ENCODE measurements around the gene CREBBP.
A peak's percentile ranks its signal among the peaks of the same experiment; 100 is the strongest.

CREBBP gene

GRCh38 chr16:3812469-3813172, 67.9 kb downstream of the CREBBP start:
- Histone ChIP-seq H3K36me3 (ENCODE audit: control insufficient read depth, insufficient read depth, low read length) (peaks cover 10% of the 10 kb centered on the region), H3K4me1 (ENCODE audit: control insufficient read depth, insufficient read depth, low read length, poor library complexity, severe bottlenecking) (peaks cover 32% of the 10 kb centered on the region), H3K27ac (ENCODE audit: insufficient read depth, low read length, poor library complexity, severe bottlenecking) (no peak overlapping the region), H3K27me3 (replicated peaks; ENCODE audit: control insufficient read depth, insufficient read depth, low read length, poor library complexity, severe bottlenecking) (no peaks in the 10 kb centered on the region), H3K4me3 (ENCODE audit: insufficient read depth, low read depth, low read length, poor library complexity, severe bottlenecking) (no peak overlapping the region), H3K9me3 (ENCODE audit: control insufficient read depth, low read length) (no peaks in the 10 kb centered on the region)
- DNase-seq, result no peak

GRCh38 chr16:3810818-3811217, 69.7 kb downstream of the CREBBP start:
- Histone ChIP-seq H3K4me1 (ENCODE audit: control insufficient read depth, insufficient read depth, low read length, poor library complexity, severe bottlenecking) (peaks cover 35% of the 10 kb centered on the region), H3K4me3 (ENCODE audit: insufficient read depth, low read depth, low read length, poor library complexity, severe bottlenecking) (no peak overlapping the region), H3K36me3 (ENCODE audit: control insufficient read depth, insufficient read depth, low read length) (peaks cover 10% of the 10 kb centered on the region), H3K27ac (ENCODE audit: insufficient read depth, low read length, poor library complexity, severe bottlenecking) (no peak overlapping the region), H3K9me3 (ENCODE audit: control insufficient read depth, low read length) (no peaks in the 10 kb centered on the region), H3K27me3 (replicated peaks; ENCODE audit: control insufficient read depth, insufficient read depth, low read length, poor library complexity, severe bottlenecking) (no peaks in the 10 kb centered on the region)
- DNase-seq, result no peak

- Histone ChIP-seq H3K9me3 (ENCODE audit: control insufficient read depth, low read length) (no peaks in the 10 kb centered on the region), H3K36me3 (ENCODE audit: control insufficient read depth, insufficient read depth, low read length) (peaks cover 10% of the 10 kb centered on the region), H3K27ac (ENCODE audit: insufficient read depth, low read length, poor library complexity, severe bottlenecking) (no peak overlapping the region), H3K27me3 (replicated peaks; ENCODE audit: control insufficient read depth, insufficient read depth, low read length, poor library complexity, severe bottlenecking) (no peaks in the 10 kb centered on the region), H3K4me3 (ENCODE audit: insufficient read depth, low read depth, low read length, poor library complexity, severe bottlenecking) (no peak overlapping the region), H3K4me1 (ENCODE audit: control insufficient read depth, insufficient read depth, low read length, poor library complexity, severe bottlenecking) (peaks cover 35% of the 10 kb centered on the region)
- no peak for DNase-seq
These were observed 70.3 kb downstream of the CREBBP start for GRCh38 chr16:3810198-3810664.

- H3K27ac ChIP-seq (ENCODE audit: insufficient read depth, low read length, poor library complexity, severe bottlenecking), result no peak overlapping the region
- no peaks in the 10 kb centered on the region for H3K27me3 ChIP-seq (replicated peaks; ENCODE audit: control insufficient read depth, insufficient read depth, low read length, poor library complexity, severe bottlenecking)
- peaks cover 10% of the 10 kb centered on the region for H3K36me3 ChIP-seq (ENCODE audit: control insufficient read depth, insufficient read depth, low read length)
- no peaks in the 10 kb centered on the region for H3K9me3 ChIP-seq (ENCODE audit: control insufficient read depth, low read length)
- DNase-seq, result no peak
- no peak overlapping the region for H3K4me3 ChIP-seq (ENCODE audit: insufficient read depth, low read depth, low read length, poor library complexity, severe bottlenecking)
- peaks cover 35% of the 10 kb centered on the region for H3K4me1 ChIP-seq (ENCODE audit: control insufficient read depth, insufficient read depth, low read length, poor library complexity, severe bottlenecking)
These were observed 72.0 kb downstream of the CREBBP start for GRCh38 chr16:3808308-3809063.

GRCh38 chr16:3807425-3808123, 72.9 kb downstream of the CREBBP start:
- Histone ChIP-seq H3K4me1 (ENCODE audit: control insufficient read depth, insufficient read depth, low read length, poor library complexity, severe bottlenecking) (peaks cover 35% of the 10 kb centered on the region), H3K4me3 (ENCODE audit: insufficient read depth, low read depth, low read length, poor library complexity, severe bottlenecking) (no peak overlapping the region), H3K36me3 (ENCODE audit: control insufficient read depth, insufficient read depth, low read length) (peaks cover 10% of the 10 kb centered on the region), H3K27me3 (replicated peaks; ENCODE audit: control insufficient read depth, insufficient read depth, low read length, poor library complexity, severe bottlenecking) (no peaks in the 10 kb centered on the region), H3K27ac (ENCODE audit: insufficient read depth, low read length, poor library complexity, severe bottlenecking) (peak overlapping the region; percentile 8), H3K9me3 (ENCODE audit: control insufficient read depth, low read length) (no peaks in the 10 kb centered on the region)
- no peak for DNase-seq

GRCh38 chr16:3804426-3805016, 76.0 kb downstream of the CREBBP start:
- Histone ChIP-seq H3K4me3 (ENCODE audit: insufficient read depth, low read depth, low read length, poor library complexity, severe bottlenecking) (no peak overlapping the region), H3K4me1 (ENCODE audit: control insufficient read depth, insufficient read depth, low read length, poor library complexity, severe bottlenecking) (peaks cover 25% of the 10 kb centered on the region), H3K27me3 (replicated peaks; ENCODE audit: control insufficient read depth, insufficient read depth, low read length, poor library complexity, severe bottlenecking) (no peaks in the 10 kb centered on the region), H3K36me3 (ENCODE audit: control insufficient read depth, insufficient read depth, low read length) (no peaks in the 10 kb centered on the region), H3K9me3 (ENCODE audit: control insufficient read depth, low read length) (no peaks in the 10 kb centered on the region), H3K27ac (ENCODE audit: insufficient read depth, low read length, poor library complexity, severe bottlenecking) (no peak overlapping the region)
- DNase-seq, result no peak

- DNase-seq, result no peak
- no peak overlapping the region for H3K4me3 ChIP-seq (ENCODE audit: insufficient read depth, low read depth, low read length, poor library complexity, severe bottlenecking)
- no peaks in the 10 kb centered on the region for H3K36me3 ChIP-seq (ENCODE audit: control insufficient read depth, insufficient read depth, low read length)
- peaks cover 6% of the 10 kb centered on the region for H3K4me1 ChIP-seq (ENCODE audit: control insufficient read depth, insufficient read depth, low read length, poor library complexity, severe bottlenecking)
- H3K9me3 ChIP-seq (ENCODE audit: control insufficient read depth, low read length), result no peaks in the 10 kb centered on the region
- H3K27me3 ChIP-seq (replicated peaks; ENCODE audit: control insufficient read depth, insufficient read depth, low read length, poor library complexity, severe bottlenecking), result no peaks in the 10 kb centered on the region
- no peak overlapping the region for H3K27ac ChIP-seq (ENCODE audit: insufficient read depth, low read length, poor library complexity, severe bottlenecking)
These were observed 79.8 kb downstream of the CREBBP start for GRCh38 chr16:3800477-3801270.

- H3K4me3 ChIP-seq (ENCODE audit: insufficient read depth, low read depth, low read length, poor library complexity, severe bottlenecking), result no peak overlapping the region
- H3K27me3 ChIP-seq (replicated peaks; ENCODE audit: control insufficient read depth, insufficient read depth, low read length, poor library complexity, severe bottlenecking), result no peaks in the 10 kb centered on the region
- no peaks in the 10 kb centered on the region for H3K9me3 ChIP-seq (ENCODE audit: control insufficient read depth, low read length)
- peaks cover 6% of the 10 kb centered on the region for H3K4me1 ChIP-seq (ENCODE audit: control insufficient read depth, insufficient read depth, low read length, poor library complexity, severe bottlenecking)
- DNase-seq, result no peak
- H3K27ac ChIP-seq (ENCODE audit: insufficient read depth, low read length, poor library complexity, severe bottlenecking), result no peak overlapping the region
- no peaks in the 10 kb centered on the region for H3K36me3 ChIP-seq (ENCODE audit: control insufficient read depth, insufficient read depth, low read length)
These were observed 80.5 kb downstream of the CREBBP start for GRCh38 chr16:3800019-3800418.

GRCh38 chr16:3799354-3799753, 81.2 kb downstream of the CREBBP start:
- no peaks in the 10 kb centered on the region for H3K9me3 ChIP-seq (ENCODE audit: control insufficient read depth, low read length)
- no peak for DNase-seq
- no peak overlapping the region for H3K27ac ChIP-seq (ENCODE audit: insufficient read depth, low read length, poor library complexity, severe bottlenecking)
- H3K27me3 ChIP-seq (replicated peaks; ENCODE audit: control insufficient read depth, insufficient read depth, low read length, poor library complexity, severe bottlenecking), result no peaks in the 10 kb centered on the region
- H3K36me3 ChIP-seq (ENCODE audit: control insufficient read depth, insufficient read depth, low read length), result no peaks in the 10 kb centered on the region
- H3K4me1 ChIP-seq (ENCODE audit: control insufficient read depth, insufficient read depth, low read length, poor library complexity, severe bottlenecking), result peaks cover 6% of the 10 kb centered on the region
- H3K4me3 ChIP-seq (ENCODE audit: insufficient read depth, low read depth, low read length, poor library complexity, severe bottlenecking), result no peak overlapping the region
